Glutamatergic neuron (in vitro differentiated cells): ENCODE measurements around the gene COL4A3. TPM values are rescaled to one million over a fixed set of nuclear protein-coding genes. Genes with fewer than 3 reads are reported as not detected.

Experiments
- DNase-seq: peaks from one replicate; pipeline ENCODE4 v3.0.0; 2022
- H3K27ac Mint-ChIP-seq: one replicate; pipeline ENCODE4 v1.8.0; 2020; ENCODE audit warnings: mild to moderate bottlenecking, mixed read lengths, inconsistent platforms; ENCODE audit not compliant: unreplicated experiment
- H3K27me3 Mint-ChIP-seq: one replicate; pipeline ENCODE4 v1.8.0; 2020; ENCODE audit warnings: mild to moderate bottlenecking, moderate library complexity, mixed read lengths, inconsistent platforms; ENCODE audit not compliant: unreplicated experiment
- H3K36me3 Mint-ChIP-seq: one replicate; pipeline ENCODE4 v1.8.0; 2020; ENCODE audit warnings: mild to moderate bottlenecking, mixed read lengths, inconsistent platforms; ENCODE audit not compliant: unreplicated experiment
- H3K4me1 Mint-ChIP-seq: one replicate; pipeline ENCODE4 v1.8.0; 2020; ENCODE audit warnings: mild to moderate bottlenecking, low read depth, mixed read lengths, inconsistent platforms; ENCODE audit not compliant: unreplicated experiment
- H3K4me3 Mint-ChIP-seq: one replicate; pipeline ENCODE4 v1.8.0; 2020; ENCODE audit warnings: mild to moderate bottlenecking, mixed read lengths, inconsistent platforms; ENCODE audit not compliant: unreplicated experiment
- H3K9me3 Mint-ChIP-seq: one replicate; pipeline ENCODE4 v1.8.0; 2020; ENCODE audit warnings: mild to moderate bottlenecking, moderate library complexity, mixed read lengths, inconsistent platforms; ENCODE audit not compliant: unreplicated experiment
- CTCF ChIP-seq: fragments of 200-600 bp; sonication (generic); IDR thresholded peaks from one replicate; pipeline ENCODE4 v1.5.0; 2021; ENCODE audit not compliant: partially characterized antibody, unreplicated experiment
- total RNA-seq: library from RNA; stranded (reverse); fragmentation: NEBNext Ultra II Directional; extraction: Animal tissue kit (Norgen Biotek cat#: 25700); gene quantifications from one replicate; pipeline ENCODE4 v1.2.1, GENCODE V29; 2021; ENCODE audit not compliant: unreplicated experiment

COL4A3 gene
- total RNA-seq, 1 donor from 2014 or later, result not detected

- Mint-ChIP-seq H3K9me3 (no peaks in the 10 kb centered on the region), H3K27ac (no peak overlapping the region), H3K4me3 (no peak overlapping the region), H3K36me3 (no peaks in the 10 kb centered on the region), H3K4me1 (no peaks in the 10 kb centered on the region), H3K27me3 (no peaks in the 10 kb centered on the region)
- no peak for TF ChIP-seq CTCF
- no peak for DNase-seq
These were observed 156.1 kb downstream of the COL4A3 start for GRCh38 chr2:227320305-227321094.

GRCh38 chr2:227322530-227323205 lies 158.2 kb downstream of the COL4A3 start:
- H3K36me3 Mint-ChIP-seq, result no peaks in the 10 kb centered on the region
- H3K4me3 Mint-ChIP-seq, result no peak overlapping the region
- no peaks in the 10 kb centered on the region for H3K9me3 Mint-ChIP-seq

GRCh38 chr2:227323818-227324217 lies 159.4 kb downstream of the COL4A3 start:
- H3K4me3 Mint-ChIP-seq, result peak overlapping the region; percentile 94
- H3K36me3 Mint-ChIP-seq, result no peaks in the 10 kb centered on the region
- no peaks in the 10 kb centered on the region for H3K27me3 Mint-ChIP-seq
- H3K4me1 Mint-ChIP-seq, result peaks cover 11% of the 10 kb centered on the region
- no peak for TF ChIP-seq CTCF
- no peak overlapping the region for H3K27ac Mint-ChIP-seq
- no peaks in the 10 kb centered on the region for H3K9me3 Mint-ChIP-seq
- DNase-seq, result no peak

More at GRCh38 chr2:227322530-227323205, 158.2 kb downstream of the COL4A3 start:
- H3K27ac Mint-ChIP-seq, result no peak overlapping the region
- H3K27me3 Mint-ChIP-seq, result no peaks in the 10 kb centered on the region
- TF ChIP-seq CTCF, result no peak
- DNase-seq, result no peak
- peaks cover 2% of the 10 kb centered on the region for H3K4me1 Mint-ChIP-seq

GRCh38 chr2:227324642-227324994 lies 160.2 kb downstream of the COL4A3 start:
- no peaks in the 10 kb centered on the region for H3K27me3 Mint-ChIP-seq
- peak overlapping the region; percentile 94 for H3K4me3 Mint-ChIP-seq
- peaks cover 11% of the 10 kb centered on the region for H3K4me1 Mint-ChIP-seq
- no peak for DNase-seq
- peak overlapping the region; percentile 79 for H3K27ac Mint-ChIP-seq
- H3K36me3 Mint-ChIP-seq, result no peaks in the 10 kb centered on the region
- no peak for TF ChIP-seq CTCF
- no peaks in the 10 kb centered on the region for H3K9me3 Mint-ChIP-seq
